Measurements from ENCODE around the gene ADPRM.
A peak's percentile ranks its signal among the peaks of the same experiment; 100 is the strongest.

ADPRM gene, protein sequence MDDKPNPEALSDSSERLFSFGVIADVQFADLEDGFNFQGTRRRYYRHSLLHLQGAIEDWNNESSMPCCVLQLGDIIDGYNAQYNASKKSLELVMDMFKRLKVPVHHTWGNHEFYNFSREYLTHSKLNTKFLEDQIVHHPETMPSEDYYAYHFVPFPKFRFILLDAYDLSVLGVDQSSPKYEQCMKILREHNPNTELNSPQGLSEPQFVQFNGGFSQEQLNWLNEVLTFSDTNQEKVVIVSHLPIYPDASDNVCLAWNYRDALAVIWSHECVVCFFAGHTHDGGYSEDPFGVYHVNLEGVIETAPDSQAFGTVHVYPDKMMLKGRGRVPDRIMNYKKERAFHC

DNA sequence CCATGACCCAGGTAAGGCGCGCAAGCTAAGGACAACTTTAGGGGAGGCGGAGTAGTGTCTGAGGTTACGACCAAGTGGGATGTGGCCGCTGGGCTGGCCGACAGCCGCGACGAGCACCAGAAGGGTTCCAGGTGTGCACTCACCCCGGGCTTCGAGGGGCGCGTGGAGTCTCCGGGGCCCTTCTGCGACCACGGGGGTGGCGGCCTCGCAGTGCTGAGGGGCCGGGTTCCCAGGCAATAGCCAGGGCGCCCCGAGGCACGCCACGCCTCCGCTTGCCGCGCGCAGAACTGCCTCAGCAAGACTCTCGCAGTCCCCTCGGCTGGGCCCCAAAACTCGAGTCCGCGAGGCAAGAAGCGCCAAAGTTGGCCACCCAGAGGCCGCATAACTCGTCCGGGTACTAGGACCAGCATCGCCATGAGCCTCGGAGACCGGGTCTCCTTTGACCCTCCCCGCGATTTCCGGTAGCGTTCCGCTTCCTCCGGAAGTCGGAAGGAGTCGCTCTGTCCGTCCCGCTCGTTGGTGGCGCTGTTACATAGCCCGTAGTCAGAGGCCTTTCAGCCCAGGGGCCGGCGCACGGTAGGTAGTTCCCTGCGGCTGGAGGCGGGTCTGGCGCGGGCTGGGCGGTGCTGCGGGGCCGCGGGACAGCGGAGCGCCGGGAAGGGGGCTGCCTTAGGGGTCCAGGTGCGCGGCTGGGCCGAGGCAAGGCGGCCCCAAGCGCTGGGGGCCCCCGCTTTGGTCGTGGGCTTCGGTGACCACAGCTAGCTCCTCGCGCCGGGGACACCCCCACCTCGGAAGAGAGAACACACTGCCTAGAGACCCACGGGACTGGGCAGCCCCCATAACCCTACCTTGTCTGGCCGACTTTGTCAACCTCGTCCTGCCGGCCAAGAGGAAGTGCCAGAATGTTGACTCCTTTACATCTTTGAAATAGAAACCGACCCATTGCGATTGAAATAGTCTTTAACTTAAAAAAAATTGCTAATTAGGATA lies at the start of gene ADPRM, which contains the start of gene SCO1:
TSS of gene ADPRM (plus strand) at position 503 of the 990 bp plus-strand sequence. CDS start 7,333 bp downstream, outside the sequence.
TSS of gene SCO1 (minus strand) at position 442 of the 990 bp plus-strand sequence. CDS start at position 416, 26 bp downstream.
- ChIA-PET POLR2A (ENCODE audit: low non-redundant PET) (no interaction called here), CTCF (no interaction called here)

DNA sequence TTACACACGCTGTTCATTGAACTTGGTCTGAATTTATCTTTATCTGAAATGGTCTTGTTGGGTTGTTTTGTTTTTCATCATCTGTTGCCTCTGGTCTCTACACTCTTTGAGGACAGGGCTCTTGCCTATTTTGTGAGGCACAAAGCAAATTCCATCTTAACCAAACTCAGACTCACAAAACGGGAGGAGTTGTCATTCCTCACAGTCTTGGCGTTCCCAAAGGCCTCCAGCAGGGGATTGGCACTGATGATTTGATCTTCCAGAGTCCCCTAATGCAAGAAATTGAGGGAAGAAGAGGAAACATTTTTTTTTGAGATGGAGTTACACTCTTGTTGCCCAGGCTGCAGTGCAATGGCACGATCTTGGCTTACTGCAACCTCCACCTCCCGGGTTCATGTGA lies 49.0 kb upstream of the ADPRM start:
- CTCF ChIA-PET = interaction anchor here (0.7 kb wide), 1 partner anchor 29 kb away, joined by 3 read pairs; no protein-coding TSS in a partner anchor
- no peak overlapping the region for H3K27ac ChIP-seq
- POLR2A ChIA-PET (ENCODE audit: low non-redundant PET) = no interaction called here
- TF ChIP-seq, protein P1, sequence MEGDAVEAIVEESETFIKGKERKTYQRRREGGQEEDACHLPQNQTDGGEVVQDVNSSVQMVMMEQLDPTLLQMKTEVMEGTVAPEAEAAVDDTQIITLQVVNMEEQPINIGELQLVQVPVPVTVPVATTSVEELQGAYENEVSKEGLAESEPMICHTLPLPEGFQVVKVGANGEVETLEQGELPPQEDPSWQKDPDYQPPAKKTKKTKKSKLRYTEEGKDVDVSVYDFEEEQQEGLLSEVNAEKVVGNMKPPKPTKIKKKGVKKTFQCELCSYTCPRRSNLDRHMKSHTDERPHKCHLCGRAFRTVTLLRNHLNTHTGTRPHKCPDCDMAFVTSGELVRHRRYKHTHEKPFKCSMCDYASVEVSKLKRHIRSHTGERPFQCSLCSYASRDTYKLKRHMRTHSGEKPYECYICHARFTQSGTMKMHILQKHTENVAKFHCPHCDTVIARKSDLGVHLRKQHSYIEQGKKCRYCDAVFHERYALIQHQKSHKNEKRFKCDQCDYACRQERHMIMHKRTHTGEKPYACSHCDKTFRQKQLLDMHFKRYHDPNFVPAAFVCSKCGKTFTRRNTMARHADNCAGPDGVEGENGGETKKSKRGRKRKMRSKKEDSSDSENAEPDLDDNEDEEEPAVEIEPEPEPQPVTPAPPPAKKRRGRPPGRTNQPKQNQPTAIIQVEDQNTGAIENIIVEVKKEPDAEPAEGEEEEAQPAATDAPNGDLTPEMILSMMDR (conservative IDR thresholded peaks at IDR 0.05; ENCODE audit: low read depth) = no peak
- no peak for DNase-seq (ENCODE audit: low spot score)

More for the DNA sequence above, at the start of gene ADPRM, which contains the start of gene SCO1:
- TF ChIP-seq, protein P1 (conservative IDR thresholded peaks at IDR 0.05; ENCODE audit: low read depth) = no peak
- DNase-seq (ENCODE audit: low spot score) = peak; percentile 84
- peak within 1 kb of the TSS; percentile 93 for H3K27ac ChIP-seq

DNA sequence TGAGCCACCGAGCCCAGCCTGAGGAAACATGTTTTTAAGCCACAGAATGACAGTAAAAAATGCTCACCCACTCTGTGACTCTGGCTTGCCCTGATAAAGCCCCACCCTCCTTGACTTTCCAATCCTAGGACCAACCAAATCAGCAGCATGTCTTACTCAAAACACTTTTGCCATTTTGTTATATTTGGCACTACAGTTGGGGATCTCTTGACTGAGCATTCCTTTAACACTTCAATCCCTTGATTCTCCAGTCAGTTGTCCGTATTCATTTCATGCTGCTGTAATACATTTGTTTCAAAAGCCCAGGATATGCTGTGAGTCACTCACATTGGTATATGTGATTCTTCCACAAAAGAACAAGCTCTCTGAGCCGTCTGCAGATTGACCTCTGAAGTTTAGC lies 48.4 kb upstream of the ADPRM start:
- no peak for DNase-seq (ENCODE audit: low spot score)
- ChIA-PET CTCF (no interaction called here), POLR2A (ENCODE audit: low non-redundant PET) (no interaction called here)
- no peak overlapping the region for H3K27ac ChIP-seq
- TF ChIP-seq, protein P1 (conservative IDR thresholded peaks at IDR 0.05; ENCODE audit: low read depth) = no peak

DNA sequence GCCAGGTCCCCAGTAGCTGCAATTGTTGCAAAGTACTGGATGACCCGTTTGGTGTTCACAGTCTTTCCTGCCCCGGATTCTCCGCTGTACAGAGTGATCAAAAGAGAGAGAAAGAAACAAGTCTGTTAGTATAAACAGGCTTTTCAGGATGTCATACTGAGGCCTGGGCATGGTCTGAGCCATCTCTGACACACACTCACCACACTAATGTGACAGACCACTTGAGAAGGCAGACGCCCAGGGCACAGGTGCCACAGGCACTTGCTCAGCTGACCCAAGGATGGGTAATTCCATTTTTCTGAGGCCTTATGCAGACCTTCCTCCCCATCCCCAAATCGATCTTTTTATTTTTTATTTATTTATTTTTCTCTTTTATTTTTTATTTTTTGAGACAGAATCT lies 47.8 kb upstream of the ADPRM start:
- TF ChIP-seq, protein P1 (conservative IDR thresholded peaks at IDR 0.05; ENCODE audit: low read depth) = no peak
- ChIA-PET CTCF (no interaction called here), POLR2A (ENCODE audit: low non-redundant PET) (no interaction called here)
- no peak for DNase-seq (ENCODE audit: low spot score)
- H3K27ac ChIP-seq = no peak overlapping the region

DNA sequence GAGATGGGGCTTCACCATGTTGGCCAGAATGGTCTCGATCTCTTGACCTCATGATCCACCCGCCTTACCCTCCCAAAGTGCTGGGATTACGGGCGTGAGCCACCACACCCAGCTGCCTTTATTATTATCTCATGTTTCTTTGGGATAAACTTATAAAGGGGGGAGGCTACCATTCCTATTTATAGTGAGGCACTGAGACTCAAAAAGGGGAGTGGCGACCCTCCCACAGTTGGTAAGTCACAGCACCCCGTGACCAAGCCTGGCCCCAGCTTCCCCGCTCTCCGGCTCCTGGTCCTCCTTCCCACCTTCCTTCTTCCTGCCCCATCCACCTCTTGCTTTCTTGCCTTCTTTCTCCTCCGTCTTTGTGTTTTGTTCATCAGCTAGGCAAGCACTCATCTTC lies 45.5 kb upstream of the ADPRM start:
- H3K27ac ChIP-seq = no peak overlapping the region
- TF ChIP-seq, protein P1 (conservative IDR thresholded peaks at IDR 0.05; ENCODE audit: low read depth) = no peak
- DNase-seq (ENCODE audit: low spot score) = no peak
- CTCF ChIA-PET = no interaction called here
- POLR2A ChIA-PET (ENCODE audit: low non-redundant PET) = no interaction called here

- H3K27ac ChIP-seq = no peak overlapping the region
- POLR2A ChIA-PET (ENCODE audit: low non-redundant PET) = no interaction called here
- no peak for DNase-seq (ENCODE audit: low spot score)
- TF ChIP-seq, protein P1 (conservative IDR thresholded peaks at IDR 0.05; ENCODE audit: low read depth) = no peak
- CTCF ChIA-PET = interaction anchor here (0.6 kb wide), 2 partner anchors 130 to 1282 kb away, joined by 3 to 4 read pairs; no protein-coding TSS in a partner anchor
These were observed 44.3 kb upstream of the ADPRM start for GRCh38 chr17:10652984-10653659.
